Measurements from ENCODE around the gene CSK.
"Not testable (repeated sequence)": the region's sequence is repeated elsewhere in the genome, so short reads cannot be mapped to it uniquely, and the experiment has no call there.

The CSK gene

DNA sequence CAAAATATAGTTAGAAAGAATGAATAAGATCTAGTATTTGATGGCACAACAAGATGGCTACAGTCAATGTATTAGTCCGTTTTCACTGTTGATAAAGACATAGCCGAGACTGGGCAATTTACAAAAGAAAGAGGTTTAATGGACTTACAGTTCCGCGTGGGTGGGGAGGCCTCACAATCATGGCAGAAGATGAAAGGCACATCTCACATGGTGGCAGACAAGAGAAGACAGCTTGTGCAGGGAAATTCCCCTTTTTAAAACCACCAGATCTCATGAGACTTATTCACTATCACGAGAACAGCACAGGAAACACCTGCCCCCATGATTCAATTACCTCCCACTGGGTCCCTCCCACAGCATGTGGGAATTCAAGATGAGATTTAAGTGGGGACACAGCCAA, 43.6 kb upstream of the CSK start:
- not testable (repeated sequence) for H3K4me2 ChIP-seq (ENCODE audit: insufficient read depth, low read length, poor library complexity, severe bottlenecking); H3K79me1 ChIP-seq (ENCODE audit: low read depth, low read length); H3K4me1 ChIP-seq (ENCODE audit: control insufficient read depth in 2 of 2, insufficient read depth in 1 of 2, low read depth in 1 of 2, low read length in 2 of 2); H2BK120ac ChIP-seq (ENCODE audit: low read depth, low read length); DNase-seq (ENCODE audit: low spot score); H3K14ac ChIP-seq (ENCODE audit: low read length); H4K91ac ChIP-seq (ENCODE audit: low read depth, low read length, poor library complexity); H2BK5ac ChIP-seq (ENCODE audit: low read length); H3K9ac ChIP-seq (ENCODE audit: low read depth, low read length, poor library complexity); H3K9me3 ChIP-seq (replicated peaks in 1 of 2; ENCODE audit: control insufficient read depth in 2 of 2, insufficient read depth in 1 of 2, low read depth in 1 of 2, low read length in 2 of 2); H2AFZ ChIP-seq (ENCODE audit: low read length); H2BK12ac ChIP-seq (ENCODE audit: low read length); H3K36me3 ChIP-seq (replicated peaks in 1 of 2; ENCODE audit: control insufficient read depth in 2 of 2, insufficient read depth in 2 of 2, low read length in 2 of 2); H3K27ac ChIP-seq (replicated peaks; ENCODE audit: low read length); H3K4ac ChIP-seq (ENCODE audit: low read length); H2BK15ac ChIP-seq (ENCODE audit: low read length); H2AK5ac ChIP-seq (ENCODE audit: low read depth, low read length); H3K4me3 ChIP-seq (ENCODE audit: low read length in 2 of 2); H4K8ac ChIP-seq (ENCODE audit: low read depth, low read length); H3K18ac ChIP-seq (ENCODE audit: low read length); H3K23ac ChIP-seq (ENCODE audit: low read depth, low read length, poor library complexity)
- no CpG with 5 or more reads among the region's 5 CpGs for WGBS, 2 donors (ENCODE audit: extremely low coverage in 2 of 2, insufficient read length in 2 of 2, insufficient replicate concordance in 1 of 2)
- H3K27me3 ChIP-seq (ENCODE audit: control insufficient read depth in 3 of 3, insufficient read depth in 3 of 3, low read depth in 1 of 3, low read length in 3 of 3), result peaks cover 0 to 22% (median under 1%) of the 10 kb centered on the region in 3 experiments

DNA sequence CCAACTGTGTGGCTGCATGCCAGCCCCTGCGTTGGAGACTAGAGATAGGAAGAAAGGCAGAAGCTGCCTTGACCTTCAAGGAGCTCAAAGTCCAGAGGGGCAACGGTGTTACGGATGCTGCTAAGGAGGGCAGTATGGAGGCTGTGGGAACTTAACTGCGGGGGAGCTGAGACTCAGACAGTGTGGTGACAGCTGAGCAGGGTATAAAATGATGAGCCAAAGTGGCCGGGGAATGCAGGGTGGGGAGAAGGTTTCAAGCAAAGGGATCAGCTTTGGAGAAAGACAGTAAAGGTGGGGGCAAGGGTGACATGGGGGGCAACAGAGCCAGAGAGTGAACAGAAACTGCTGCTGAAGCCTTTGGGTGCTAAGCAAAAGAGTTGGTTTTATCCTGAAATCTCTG, 39.5 kb upstream of the CSK start:
- no peak overlapping the region for H2AFZ ChIP-seq (ENCODE audit: low read length)
- DNase-seq (ENCODE audit: low spot score), result no peak
- H3K36me3 ChIP-seq (replicated peaks in 1 of 2; ENCODE audit: control insufficient read depth in 2 of 2, insufficient read depth in 2 of 2, low read length in 2 of 2), result no peaks in the 10 kb centered on the region
- no peak overlapping the region for H2BK120ac ChIP-seq (ENCODE audit: low read depth, low read length)
- H3K9me3 ChIP-seq (replicated peaks in 1 of 2; ENCODE audit: control insufficient read depth in 2 of 2, insufficient read depth in 1 of 2, low read depth in 1 of 2, low read length in 2 of 2), result no peaks in the 10 kb centered on the region
- no peak overlapping the region for H4K91ac ChIP-seq (ENCODE audit: low read depth, low read length, poor library complexity)
- H3K4me2 ChIP-seq (ENCODE audit: insufficient read depth, low read length, poor library complexity, severe bottlenecking), result no peak overlapping the region
- no peak overlapping the region for H2BK12ac ChIP-seq (ENCODE audit: low read length)
- H2BK15ac ChIP-seq (ENCODE audit: low read length), result no peak overlapping the region
- H3K79me1 ChIP-seq (ENCODE audit: low read depth, low read length), result no peaks in the 10 kb centered on the region
- H4K8ac ChIP-seq (ENCODE audit: low read depth, low read length), result no peak overlapping the region
- H3K14ac ChIP-seq (ENCODE audit: low read length), result no peak overlapping the region
- peak overlapping the region in 1 of 2 donors; percentile 3 for H3K4me3 ChIP-seq (ENCODE audit: low read length in 2 of 2)
- H3K9ac ChIP-seq (ENCODE audit: low read depth, low read length, poor library complexity), result no peak overlapping the region
- H3K23ac ChIP-seq (ENCODE audit: low read depth, low read length, poor library complexity), result no peak overlapping the region
- no peak overlapping the region for H2AK5ac ChIP-seq (ENCODE audit: low read depth, low read length)
- H3K27me3 ChIP-seq (ENCODE audit: control insufficient read depth in 3 of 3, insufficient read depth in 3 of 3, low read depth in 1 of 3, low read length in 3 of 3), result peaks cover 0 to 6% (median 2%) of the 10 kb centered on the region in 3 experiments
- no peak overlapping the region for H3K4ac ChIP-seq (ENCODE audit: low read length)
- H3K27ac ChIP-seq (replicated peaks; ENCODE audit: low read length), result no peak overlapping the region
- no CpG with 5 or more reads among the region's 5 CpGs for WGBS, 2 donors (ENCODE audit: extremely low coverage in 2 of 2, insufficient read length in 2 of 2, insufficient replicate concordance in 1 of 2)
- H3K4me1 ChIP-seq (ENCODE audit: control insufficient read depth in 2 of 2, insufficient read depth in 1 of 2, low read depth in 1 of 2, low read length in 2 of 2), result no peaks in the 10 kb centered on the region
- H2BK5ac ChIP-seq (ENCODE audit: low read length), result no peak overlapping the region
- no peak overlapping the region for H3K18ac ChIP-seq (ENCODE audit: low read length)

DNA sequence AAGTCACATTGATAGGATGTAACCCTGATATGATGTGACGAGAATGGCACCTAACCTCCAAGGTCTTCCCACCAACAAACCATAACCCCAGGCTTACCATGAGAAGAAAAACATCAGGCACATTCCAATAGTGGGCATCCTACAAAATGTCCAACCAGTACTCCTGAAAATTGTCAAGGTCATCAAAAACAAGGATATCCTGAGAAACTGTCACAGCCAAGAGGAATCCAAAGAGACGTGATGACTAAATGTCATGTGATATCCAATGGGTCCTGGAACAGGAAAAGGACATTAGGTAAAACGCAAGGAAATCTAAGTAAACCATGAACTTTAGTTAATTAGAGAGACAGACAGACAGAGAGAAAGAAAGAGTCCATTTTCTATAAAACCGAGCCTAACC, 35.5 kb upstream of the CSK start:
- Histone ChIP-seq H3K9ac (ENCODE audit: low read depth, low read length, poor library complexity) (no peak overlapping the region), H2BK120ac (ENCODE audit: low read depth, low read length) (no peak overlapping the region), H4K8ac (ENCODE audit: low read depth, low read length) (no peak overlapping the region), H3K36me3 (replicated peaks in 1 of 2; ENCODE audit: control insufficient read depth in 2 of 2, insufficient read depth in 2 of 2, low read length in 2 of 2) (no peaks in the 10 kb centered on the region), H2AFZ (ENCODE audit: low read length) (no peak overlapping the region), H3K9me3 (replicated peaks in 1 of 2; ENCODE audit: control insufficient read depth in 2 of 2, insufficient read depth in 1 of 2, low read depth in 1 of 2, low read length in 2 of 2) (no peaks in the 10 kb centered on the region), H3K14ac (ENCODE audit: low read length) (no peak overlapping the region), H3K79me1 (ENCODE audit: low read depth, low read length) (no peaks in the 10 kb centered on the region), H3K4ac (ENCODE audit: low read length) (no peak overlapping the region), H3K4me2 (ENCODE audit: insufficient read depth, low read length, poor library complexity, severe bottlenecking) (no peak overlapping the region), H2AK5ac (ENCODE audit: low read depth, low read length) (no peak overlapping the region), H3K23ac (ENCODE audit: low read depth, low read length, poor library complexity) (no peak overlapping the region), H4K91ac (ENCODE audit: low read depth, low read length, poor library complexity) (no peak overlapping the region), H3K4me3 (ENCODE audit: low read length in 2 of 2) (no peak overlapping the region), H3K18ac (ENCODE audit: low read length) (no peak overlapping the region), H3K27ac (replicated peaks; ENCODE audit: low read length) (no peak overlapping the region), H2BK15ac (ENCODE audit: low read length) (no peak overlapping the region), H2BK5ac (ENCODE audit: low read length) (no peak overlapping the region), H3K27me3 (ENCODE audit: control insufficient read depth in 3 of 3, insufficient read depth in 3 of 3, low read depth in 1 of 3, low read length in 3 of 3) (peaks cover 0 to 27% (median 21%) of the 10 kb centered on the region in 3 experiments), H3K4me1 (ENCODE audit: control insufficient read depth in 2 of 2, insufficient read depth in 1 of 2, low read depth in 1 of 2, low read length in 2 of 2) (peaks cover 0 to 11% of the 10 kb centered on the region in 2 donors), H2BK12ac (ENCODE audit: low read length) (no peak overlapping the region)
- no CpG with 5 or more reads among the region's 4 CpGs for WGBS, 2 donors (ENCODE audit: extremely low coverage in 2 of 2, insufficient read length in 2 of 2, insufficient replicate concordance in 1 of 2)
- DNase-seq (ENCODE audit: low spot score), result no peak

GRCh38 chr15:74748322-74748946, 33.4 kb upstream of the CSK start, which contains the start of gene CYP1A2:
Gene CYP1A2 (plus strand): TSS chr15:74748845. CDS start chr15:74749739, 894 bp downstream.
- Histone ChIP-seq H3K9me3 (replicated peaks in 1 of 2; ENCODE audit: control insufficient read depth in 2 of 2, insufficient read depth in 1 of 2, low read depth in 1 of 2, low read length in 2 of 2) (peaks cover 0 to 2% of the 10 kb centered on the region in 2 donors), H3K79me1 (ENCODE audit: low read depth, low read length) (no peaks in the 10 kb centered on the region), H3K4ac (ENCODE audit: low read length) (no peak within 1 kb of the TSS), H3K23ac (ENCODE audit: low read depth, low read length, poor library complexity) (no peak within 1 kb of the TSS), H3K27ac (replicated peaks; ENCODE audit: low read length) (no peak within 1 kb of the TSS), H2AFZ (ENCODE audit: low read length) (no peak within 1 kb of the TSS), H2BK5ac (ENCODE audit: low read length) (no peak within 1 kb of the TSS), H3K4me3 (ENCODE audit: low read length in 2 of 2) (no peak within 1 kb of the TSS), H3K4me1 (ENCODE audit: control insufficient read depth in 2 of 2, insufficient read depth in 1 of 2, low read depth in 1 of 2, low read length in 2 of 2) (peaks cover 0 to 11% of the 10 kb centered on the region in 2 donors), H2AK5ac (ENCODE audit: low read depth, low read length) (no peak within 1 kb of the TSS), H4K8ac (ENCODE audit: low read depth, low read length) (no peak within 1 kb of the TSS), H3K18ac (ENCODE audit: low read length) (no peak within 1 kb of the TSS), H3K14ac (ENCODE audit: low read length) (no peak within 1 kb of the TSS), H3K36me3 (replicated peaks in 1 of 2; ENCODE audit: control insufficient read depth in 2 of 2, insufficient read depth in 2 of 2, low read length in 2 of 2) (no peaks in the 10 kb centered on the region), H2BK120ac (ENCODE audit: low read depth, low read length) (no peak within 1 kb of the TSS), H3K27me3 (ENCODE audit: control insufficient read depth in 3 of 3, insufficient read depth in 3 of 3, low read depth in 1 of 3, low read length in 3 of 3) (peaks cover 0 to 43% (median 38%) of the 10 kb centered on the region in 3 experiments), H4K91ac (ENCODE audit: low read depth, low read length, poor library complexity) (no peak within 1 kb of the TSS), H2BK15ac (ENCODE audit: low read length) (no peak within 1 kb of the TSS), H3K4me2 (ENCODE audit: insufficient read depth, low read length, poor library complexity, severe bottlenecking) (no peak within 1 kb of the TSS), H2BK12ac (ENCODE audit: low read length) (no peak within 1 kb of the TSS), H3K9ac (ENCODE audit: low read depth, low read length, poor library complexity) (no peak within 1 kb of the TSS)
- no CpG with 5 or more reads among the region's 3 CpGs for WGBS, 2 donors (ENCODE audit: extremely low coverage in 2 of 2, insufficient read length in 2 of 2, insufficient replicate concordance in 1 of 2)
- DNase-seq (ENCODE audit: low spot score), result no peak
